Vagina (tissue), 2 donors: ENCODE measurements around the gene PNPLA8.

Source experiments
- POLR2A ChIP-seq, 2 donors: fragments of 450-650 bp; IDR thresholded peaks; one replicate each; pipeline ENCODE4 v1.6.1; 2017; ENCODE audit warnings: antibody characterized with exemption in 2 of 2, mild to moderate bottlenecking in 2 of 2, moderate library complexity in 2 of 2
- TF ChIP-seq, protein P1 (sequence below), 3 experiments: fragments of 450-650 bp in 2 of 3; fragments of 200-600 bp in 1 of 3; sonication (generic) in 1 of 3; IDR thresholded peaks; one replicate each; pipeline ENCODE4 v1.5.1; 2017 to 2019; ENCODE audit warnings: antibody characterized with exemption in 3 of 3, mild to moderate bottlenecking in 2 of 3, moderate library complexity in 2 of 3

DNA sequence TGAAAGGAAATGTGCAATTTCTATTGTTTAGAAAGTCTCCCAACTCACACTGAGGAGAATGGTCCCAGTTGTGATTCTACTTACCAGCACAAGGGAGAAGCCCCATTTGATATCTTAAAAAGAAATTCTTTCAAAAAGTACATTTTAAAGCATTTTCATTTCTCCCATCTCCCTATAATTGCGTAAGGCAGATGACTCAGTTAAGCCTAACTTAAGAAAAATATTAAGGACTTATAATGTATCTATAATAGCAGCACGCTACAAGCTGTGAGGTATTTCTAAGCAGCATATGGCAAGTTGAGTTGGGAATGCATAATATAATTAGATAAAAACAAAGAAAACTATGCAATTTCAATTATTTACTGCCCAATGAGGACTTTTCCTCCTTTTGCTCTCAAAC, 61.2 kb downstream of the PNPLA8 start:
- TF ChIP-seq, protein P1, sequence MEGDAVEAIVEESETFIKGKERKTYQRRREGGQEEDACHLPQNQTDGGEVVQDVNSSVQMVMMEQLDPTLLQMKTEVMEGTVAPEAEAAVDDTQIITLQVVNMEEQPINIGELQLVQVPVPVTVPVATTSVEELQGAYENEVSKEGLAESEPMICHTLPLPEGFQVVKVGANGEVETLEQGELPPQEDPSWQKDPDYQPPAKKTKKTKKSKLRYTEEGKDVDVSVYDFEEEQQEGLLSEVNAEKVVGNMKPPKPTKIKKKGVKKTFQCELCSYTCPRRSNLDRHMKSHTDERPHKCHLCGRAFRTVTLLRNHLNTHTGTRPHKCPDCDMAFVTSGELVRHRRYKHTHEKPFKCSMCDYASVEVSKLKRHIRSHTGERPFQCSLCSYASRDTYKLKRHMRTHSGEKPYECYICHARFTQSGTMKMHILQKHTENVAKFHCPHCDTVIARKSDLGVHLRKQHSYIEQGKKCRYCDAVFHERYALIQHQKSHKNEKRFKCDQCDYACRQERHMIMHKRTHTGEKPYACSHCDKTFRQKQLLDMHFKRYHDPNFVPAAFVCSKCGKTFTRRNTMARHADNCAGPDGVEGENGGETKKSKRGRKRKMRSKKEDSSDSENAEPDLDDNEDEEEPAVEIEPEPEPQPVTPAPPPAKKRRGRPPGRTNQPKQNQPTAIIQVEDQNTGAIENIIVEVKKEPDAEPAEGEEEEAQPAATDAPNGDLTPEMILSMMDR (IDR thresholded peaks at IDR 0.05), result no peak
- TF ChIP-seq POLR2A (IDR thresholded peaks at IDR 0.05), result no peak
